ENCODE data around the gene PTPRU. TPM values are rescaled to one million over a fixed set of nuclear protein-coding genes. Genes with fewer than 3 reads are reported as not detected.

PTPRU gene
- total RNA-seq, 4 donors from 2014 or later, result 4.3 to 15.9 (median 7.5) TPM

DNA sequence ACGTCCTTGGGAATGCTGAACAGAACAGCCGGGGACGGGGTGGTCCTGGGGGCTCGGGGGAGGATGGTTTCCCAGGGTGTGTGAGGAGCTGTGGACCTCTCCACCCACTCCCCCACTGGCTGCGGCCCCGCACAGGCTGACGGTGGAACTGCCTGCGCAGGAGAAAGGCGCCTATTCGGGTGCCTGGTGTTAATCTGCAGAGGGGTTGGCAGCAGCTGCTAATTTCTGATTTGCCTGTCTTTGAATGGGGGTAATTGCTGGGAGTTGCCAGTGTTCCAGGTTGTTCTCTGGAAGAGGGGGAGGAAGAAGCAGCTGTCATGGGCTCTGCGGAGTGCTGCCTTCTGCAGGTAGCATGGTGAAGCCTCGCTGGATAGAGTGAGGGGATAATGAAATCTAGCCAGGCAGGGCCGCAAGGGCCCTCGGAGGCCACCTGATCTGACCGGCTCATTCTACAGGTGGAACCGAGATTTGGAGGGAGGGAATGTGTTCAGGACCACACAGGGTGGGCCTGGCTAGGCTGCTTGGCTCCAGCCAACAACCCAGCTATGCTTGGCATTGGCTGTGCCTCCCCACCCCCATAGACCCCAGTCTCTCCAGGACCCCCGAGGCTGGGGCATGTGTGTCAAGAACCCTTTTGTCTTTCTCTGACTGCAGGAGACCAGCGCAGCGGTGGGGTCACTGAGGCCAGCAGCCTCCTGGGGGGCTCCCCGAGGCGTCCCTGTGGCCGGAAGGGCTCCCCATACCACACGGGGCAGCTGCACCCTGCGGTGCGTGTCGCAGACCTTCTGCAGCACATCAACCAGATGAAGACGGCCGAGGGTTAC lies 67.1 kb downstream of the PTPRU start:
- Histone ChIP-seq H3K36me3 (peaks cover 0 to 34% (median 0%) of the 10 kb centered on the region in 3 donors), H3K27me3 (no peaks in the 10 kb centered on the region), H3K9me3 (no peaks in the 10 kb centered on the region), H3K4me1 (no peaks in the 10 kb centered on the region), H3K27ac (no peak overlapping the region), H3K4me3 (no peak overlapping the region)
- intact Hi-C loops (cut with DNase I), result no loop called here
- TF ChIP-seq CTCF (IDR thresholded peaks at IDR 0.05), result no peak
- TF ChIP-seq POLR2A (IDR thresholded peaks at IDR 0.05), result no peak
- WGBS, 2 donors, result 80 to 88% methylated on average over 1 to 10 of the region's 28 CpGs
- DNase-seq, result no peak

DNA sequence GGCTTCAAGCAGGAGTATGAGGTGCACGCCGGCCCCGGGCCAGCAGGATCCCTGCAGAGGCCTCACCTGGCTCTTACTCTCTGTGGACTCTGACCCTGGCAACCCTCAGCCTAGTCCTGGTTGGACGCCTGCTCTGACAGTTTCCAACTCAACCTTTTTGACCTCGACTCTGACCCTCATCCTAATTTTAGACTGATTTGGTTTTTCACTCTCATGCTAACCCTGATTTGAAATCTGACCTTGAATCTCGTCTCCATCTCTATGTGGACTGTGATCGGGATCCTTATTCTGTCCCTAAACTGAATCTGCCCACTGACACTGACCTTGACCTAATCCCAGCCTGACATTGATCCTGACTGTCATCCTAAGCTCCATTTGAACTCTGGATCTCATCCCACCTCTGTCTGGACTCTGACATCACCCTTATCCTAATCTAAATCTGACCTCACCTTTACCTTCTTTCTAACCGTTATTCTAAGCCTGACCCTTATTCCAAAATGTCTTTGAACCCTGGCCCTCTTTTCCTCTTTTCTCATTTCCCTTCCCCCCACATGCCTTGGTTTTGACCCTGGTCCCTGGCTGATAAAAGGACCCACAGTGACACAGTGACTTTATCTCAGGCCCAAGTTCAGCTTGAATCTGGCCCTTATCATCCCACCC lies 67.8 kb downstream of the PTPRU start:
- no peaks in the 10 kb centered on the region for H3K9me3 ChIP-seq
- H3K4me1 ChIP-seq, result no peaks in the 10 kb centered on the region
- H3K27ac ChIP-seq, result no peak overlapping the region
- peaks cover 0 to 34% (median 0%) of the 10 kb centered on the region in 3 donors for H3K36me3 ChIP-seq
- H3K4me3 ChIP-seq, result no peak overlapping the region
- intact Hi-C loops (cut with DNase I), result no loop called here
- WGBS, 2 donors, result 78 to 82% methylated on average over 5 to 7 of the region's 8 CpGs
- TF ChIP-seq POLR2A (IDR thresholded peaks at IDR 0.05) (no peak), CTCF (IDR thresholded peaks at IDR 0.05) (no peak)
- H3K27me3 ChIP-seq, result no peaks in the 10 kb centered on the region
- no peak for DNase-seq

DNA sequence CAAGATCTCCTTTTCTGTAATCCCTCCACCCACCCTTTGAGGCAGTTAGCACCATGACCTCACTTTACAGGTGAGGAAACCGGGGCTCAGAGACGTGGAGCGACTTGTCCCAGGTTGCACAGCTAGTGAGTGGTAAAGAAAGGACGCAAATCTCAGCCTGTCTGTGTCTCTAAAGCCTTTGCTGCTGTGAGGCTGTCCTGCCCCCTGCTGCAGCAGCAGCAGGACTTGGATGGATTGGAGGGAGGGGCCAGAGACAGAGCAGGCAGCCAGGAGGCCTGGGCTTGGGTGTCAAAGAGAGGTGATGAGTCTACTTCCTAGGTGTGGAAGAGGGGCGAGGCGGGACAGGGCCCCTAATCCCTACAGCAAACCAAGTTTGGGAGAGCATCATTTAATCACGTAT lies 69.6 kb downstream of the PTPRU start:
- H3K27me3 ChIP-seq, result no peaks in the 10 kb centered on the region
- H3K9me3 ChIP-seq, result no peaks in the 10 kb centered on the region
- WGBS, 2 donors, result 79 to 86% methylated on average over 6 to 7 of the region's 7 CpGs
- TF ChIP-seq POLR2A (IDR thresholded peaks at IDR 0.05) (no peak), CTCF (IDR thresholded peaks at IDR 0.05) (no peak)
- no peaks in the 10 kb centered on the region for H3K4me1 ChIP-seq
- H3K27ac ChIP-seq, result no peak overlapping the region
- no peak overlapping the region for H3K4me3 ChIP-seq
- DNase-seq, result no peak
- intact Hi-C loops (cut with DNase I), result no loop called here
- H3K36me3 ChIP-seq, result peaks cover 0 to 28% (median 0%) of the 10 kb centered on the region in 3 donors

DNA sequence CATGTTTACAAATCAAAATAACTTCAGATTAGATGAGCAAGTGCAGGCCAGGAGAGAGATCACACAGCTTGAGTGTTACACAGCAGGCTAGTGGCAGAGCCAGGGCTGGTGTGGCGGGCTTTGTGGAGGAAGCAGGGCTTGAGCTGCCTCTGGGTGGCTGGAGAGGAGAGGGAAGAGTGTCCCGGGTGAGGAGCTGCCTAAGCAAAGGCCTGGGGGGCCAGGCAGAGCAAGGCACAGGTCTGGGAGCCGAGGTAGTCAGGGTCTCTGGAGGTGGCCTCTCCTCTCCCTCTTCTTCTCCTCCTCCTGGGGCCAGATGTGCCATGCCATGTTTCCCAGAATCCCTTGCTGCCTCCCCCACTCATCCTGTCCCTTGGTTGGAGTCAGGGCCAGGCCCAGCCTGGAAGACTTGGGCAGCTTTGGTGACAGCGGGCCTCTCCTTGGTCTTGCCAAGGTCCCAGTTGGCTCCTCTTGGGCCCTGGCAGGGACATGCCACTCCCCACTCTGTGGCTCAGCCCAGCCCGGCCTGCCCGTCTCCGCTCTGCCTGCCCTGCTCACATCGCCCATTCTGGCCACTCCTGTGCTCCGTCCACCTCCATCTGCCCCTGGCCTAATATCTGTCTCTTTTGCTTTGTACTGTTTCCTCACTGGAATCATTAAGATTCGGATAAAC lies 70.3 kb downstream of the PTPRU start:
- H3K27me3 ChIP-seq, result no peaks in the 10 kb centered on the region
- H3K27ac ChIP-seq, result no peak overlapping the region
- no peaks in the 10 kb centered on the region for H3K9me3 ChIP-seq
- no peak overlapping the region for H3K4me3 ChIP-seq
- no peaks in the 10 kb centered on the region for H3K4me1 ChIP-seq
- 78 to 83% methylated on average over 8 to 10 of the region's 10 CpGs for WGBS, 2 donors
- DNase-seq, result no peak
- H3K36me3 ChIP-seq, result peaks cover 0 to 28% (median 0%) of the 10 kb centered on the region in 3 donors
- no peak for TF ChIP-seq POLR2A (IDR thresholded peaks at IDR 0.05)
- no peak for TF ChIP-seq CTCF (IDR thresholded peaks at IDR 0.05)
- intact Hi-C loops (cut with DNase I), result no loop called here

- WGBS, 2 donors, result 75 to 82% methylated on average over 5 to 6 of the region's 6 CpGs
- Histone ChIP-seq H3K27ac (no peak overlapping the region), H3K36me3 (peaks cover 0 to 17% (median 0%) of the 10 kb centered on the region in 3 donors), H3K4me3 (no peak overlapping the region), H3K4me1 (no peaks in the 10 kb centered on the region), H3K27me3 (no peaks in the 10 kb centered on the region), H3K9me3 (no peaks in the 10 kb centered on the region)
- intact Hi-C loops (cut with DNase I), result no loop called here
- TF ChIP-seq CTCF (IDR thresholded peaks at IDR 0.05), result no peak
- no peak for TF ChIP-seq POLR2A (IDR thresholded peaks at IDR 0.05)
- no peak for DNase-seq
Measured at GRCh38 chr1:29309075-29309474, 72.8 kb downstream of the PTPRU start.

Data from esophagus squamous epithelium (tissue), 5 donors.